GM21786 (cell line): ENCODE data around the gene COL4A3.

ENCODE experiments used
- ATAC-seq: cut with Tn5 transposase; IDR thresholded peaks from one replicate; pipeline ENCODE4 v1.9.1; 2021; ENCODE audit not compliant: unreplicated experiment

The COL4A3 gene

DNA sequence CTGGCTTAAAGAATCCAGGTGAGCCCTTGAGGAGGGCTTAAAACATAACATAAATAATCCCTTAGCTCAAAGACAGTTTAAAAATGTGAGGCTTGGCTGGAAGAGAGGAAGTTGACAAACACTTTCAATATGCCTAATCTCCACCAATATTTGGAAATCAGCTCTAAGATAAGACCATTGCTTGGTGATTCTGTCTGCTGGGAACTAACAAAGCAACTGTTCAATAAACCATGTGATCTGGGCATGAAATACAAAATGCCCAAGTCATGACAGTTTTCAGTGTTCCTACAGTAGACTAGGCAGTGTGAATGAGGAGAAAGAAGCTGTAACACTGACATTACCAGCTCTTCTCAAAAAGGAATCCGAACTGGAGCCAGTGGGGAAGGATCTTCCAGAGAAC lies 171.3 kb downstream of the COL4A3 start:
- ATAC-seq: no peak

DNA sequence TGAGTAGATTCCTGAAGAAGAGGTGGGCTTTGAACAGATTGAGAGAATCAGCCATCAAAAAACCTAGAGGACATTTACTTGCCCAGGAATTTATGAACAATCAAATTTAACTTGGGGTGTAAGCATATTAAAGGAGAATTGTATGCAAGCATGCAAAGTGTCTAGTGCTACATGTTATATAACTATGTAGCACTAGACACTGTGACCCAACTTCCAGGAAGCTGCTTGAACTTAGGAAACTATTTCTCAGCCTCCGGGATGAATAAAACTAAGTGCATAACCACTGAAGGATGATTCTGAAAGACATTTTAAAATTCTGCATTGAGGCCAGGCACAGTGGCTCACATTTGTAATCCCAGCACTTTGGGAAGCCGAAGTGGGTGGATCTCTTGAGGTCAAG lies 173.0 kb downstream of the COL4A3 start:
- no peak for ATAC-seq

DNA sequence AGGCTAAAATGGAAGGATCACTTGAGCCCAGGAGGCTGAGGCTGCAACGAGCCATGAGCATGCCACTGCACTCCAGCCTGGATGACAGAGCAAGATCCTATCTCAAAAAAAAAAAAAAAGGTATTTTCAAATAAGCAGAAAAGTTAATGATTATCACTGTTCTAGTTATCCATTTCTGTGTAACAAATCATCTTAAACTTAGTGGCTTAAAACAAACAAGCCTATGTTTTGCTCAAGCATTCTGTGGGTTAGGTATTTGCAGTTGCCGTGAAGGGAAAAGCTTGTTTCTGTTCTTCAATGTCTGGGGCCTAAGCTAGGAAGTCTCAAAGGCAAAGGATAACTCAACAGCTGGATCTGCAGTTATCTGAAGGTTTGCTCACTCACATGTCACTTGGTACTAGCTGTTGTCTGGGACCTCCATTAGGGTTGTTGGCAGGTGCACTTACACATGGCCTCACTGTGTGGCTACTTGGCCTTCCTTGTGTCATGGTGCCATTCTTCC lies 174.7 kb downstream of the COL4A3 start:
- no peak for ATAC-seq

DNA sequence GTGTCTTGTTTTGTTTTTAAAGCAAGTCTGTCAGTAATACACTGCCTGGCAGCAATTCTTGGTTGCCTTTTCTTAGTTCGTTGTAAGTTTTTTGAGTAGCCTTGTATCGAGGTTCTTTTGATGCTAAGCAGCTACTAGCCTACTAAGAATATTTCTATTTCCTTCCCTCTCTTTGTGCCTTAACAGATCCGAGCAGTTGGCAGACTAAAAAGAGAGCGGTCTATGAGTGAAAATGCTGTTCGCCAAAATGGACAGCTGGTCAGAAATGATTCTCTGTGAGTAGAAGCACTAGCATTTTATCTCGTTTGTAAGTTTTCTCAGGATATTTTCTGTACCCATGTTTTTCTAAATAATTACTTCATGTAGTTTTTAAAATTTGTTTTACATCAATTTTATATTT lies 175.7 kb downstream of the COL4A3 start:
- ATAC-seq: no peak

DNA sequence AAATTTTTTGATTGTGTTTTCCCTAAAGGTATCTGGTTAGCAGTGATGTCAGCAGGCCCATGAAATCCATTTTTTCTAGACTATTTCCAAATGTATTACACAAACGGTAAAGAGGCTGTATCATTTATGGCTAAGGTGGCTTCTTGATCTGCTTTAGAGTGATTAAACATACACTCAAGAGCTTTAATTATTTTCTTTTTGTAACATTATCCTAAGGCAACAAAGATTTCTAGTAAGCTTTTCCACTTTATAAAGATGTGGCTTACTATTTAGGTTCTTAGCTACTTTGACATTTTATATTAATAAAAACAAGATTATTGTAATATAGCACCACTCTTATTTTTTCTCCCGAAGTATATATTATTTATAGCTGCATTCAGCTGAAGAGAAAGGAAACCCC lies 177.1 kb downstream of the COL4A3 start:
- ATAC-seq: no peak

DNA sequence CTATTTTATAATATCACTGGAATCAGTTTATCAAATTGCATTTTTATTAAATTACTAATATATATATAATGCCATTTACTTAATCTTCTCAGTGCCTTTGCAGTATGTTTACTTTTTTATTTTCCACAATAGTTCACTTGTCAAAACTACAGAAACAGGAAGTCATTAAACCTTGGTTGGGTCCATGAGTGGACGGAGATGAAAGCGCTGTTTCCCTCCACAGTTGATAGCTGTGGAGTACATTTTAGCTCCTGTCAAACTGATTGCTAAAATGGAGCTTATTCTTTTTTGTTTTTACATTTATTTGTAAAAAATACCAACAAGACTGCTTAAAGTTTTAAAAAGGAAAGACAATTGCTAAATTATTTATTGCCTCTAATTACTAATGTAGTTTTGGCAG lies 179.8 kb downstream of the COL4A3 start:
- no peak for ATAC-seq

DNA sequence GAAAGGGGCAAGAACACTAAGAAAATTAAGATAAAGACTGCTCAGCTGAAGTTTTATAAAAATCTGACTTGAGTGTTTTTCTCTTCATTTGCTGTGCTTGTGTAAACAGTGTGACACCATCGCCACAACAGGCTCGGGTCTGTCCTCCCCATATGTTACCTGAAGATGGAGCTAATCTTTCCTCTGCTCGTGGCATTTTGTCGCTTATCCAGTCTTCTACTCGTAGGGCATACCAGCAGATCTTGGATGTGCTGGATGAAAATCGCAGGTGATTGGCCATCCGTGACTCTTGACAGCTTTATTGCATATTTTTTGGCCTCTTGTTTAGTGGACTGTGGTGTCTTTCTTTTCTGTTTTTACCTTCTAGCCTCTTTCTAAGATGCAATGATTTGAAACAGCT lies 182.7 kb downstream of the COL4A3 start:
- no peak for ATAC-seq

DNA sequence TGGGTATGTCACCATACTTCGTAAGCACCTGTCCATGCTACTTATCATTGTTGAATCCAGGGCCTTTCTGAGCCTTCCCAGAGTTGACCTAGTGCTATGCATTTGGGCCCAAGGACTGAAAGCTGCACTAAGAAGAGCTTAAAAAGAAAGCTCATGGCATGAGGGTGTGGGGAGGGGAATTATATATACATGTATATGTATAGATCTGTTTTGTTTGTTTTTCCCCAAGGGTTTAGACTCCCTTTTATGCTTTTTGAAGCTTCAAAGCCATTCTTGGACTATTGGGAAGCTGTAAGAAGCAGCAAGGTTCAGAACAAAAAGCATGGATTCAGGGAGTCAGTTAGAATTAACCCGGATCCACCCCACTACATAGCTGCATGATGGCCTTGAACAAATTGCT lies 183.9 kb downstream of the COL4A3 start:
- ATAC-seq: no peak

DNA sequence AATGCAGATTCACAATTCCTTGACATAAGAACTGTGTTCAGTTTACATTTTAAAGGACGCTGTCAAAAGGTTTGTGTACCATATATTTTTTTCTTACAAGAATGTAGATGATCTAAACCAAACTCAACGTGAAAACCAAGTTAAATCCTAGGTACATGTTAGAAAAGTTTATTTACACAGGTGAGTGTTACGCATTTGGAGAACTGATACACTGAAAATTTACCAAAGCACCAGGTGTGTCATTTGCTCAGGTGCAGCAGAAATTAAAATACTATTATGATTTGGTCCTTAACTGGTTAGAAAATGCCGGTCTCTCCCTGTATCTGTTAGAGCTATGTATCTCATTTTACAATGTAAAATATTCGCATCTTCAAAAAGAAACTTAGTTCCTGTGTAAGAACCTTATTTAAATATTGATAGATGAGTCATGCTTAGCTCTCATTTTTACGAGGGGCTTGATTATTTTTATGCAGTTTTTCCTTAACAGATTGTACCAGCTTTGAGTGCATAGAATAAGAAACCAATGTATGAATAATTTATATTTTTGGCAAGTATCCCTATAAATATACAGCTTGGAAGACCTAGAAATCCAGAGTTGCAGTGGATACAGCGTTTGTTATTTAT lies 185.7 kb downstream of the COL4A3 start:
- ATAC-seq: no peak

DNA sequence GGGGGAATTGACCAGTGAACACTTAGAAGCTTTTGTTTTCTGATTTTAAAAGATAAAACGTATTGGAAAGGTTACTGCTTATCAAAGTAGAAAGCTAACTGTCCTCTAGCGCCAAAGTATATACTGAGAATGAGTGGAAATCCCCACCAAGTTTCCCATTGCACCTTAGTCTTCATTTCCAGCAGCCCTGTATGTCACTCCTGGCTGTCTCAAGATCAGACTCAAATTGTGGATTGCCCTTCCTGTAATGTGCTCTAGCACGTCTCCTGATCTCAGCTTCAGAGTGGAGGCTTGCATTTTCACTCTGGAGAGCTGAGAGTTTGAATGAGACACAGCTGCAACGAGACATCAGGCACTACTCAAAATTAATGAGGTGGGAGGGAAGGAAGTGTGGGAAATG lies 187.2 kb downstream of the COL4A3 start:
- ATAC-seq: peak; percentile 66

DNA sequence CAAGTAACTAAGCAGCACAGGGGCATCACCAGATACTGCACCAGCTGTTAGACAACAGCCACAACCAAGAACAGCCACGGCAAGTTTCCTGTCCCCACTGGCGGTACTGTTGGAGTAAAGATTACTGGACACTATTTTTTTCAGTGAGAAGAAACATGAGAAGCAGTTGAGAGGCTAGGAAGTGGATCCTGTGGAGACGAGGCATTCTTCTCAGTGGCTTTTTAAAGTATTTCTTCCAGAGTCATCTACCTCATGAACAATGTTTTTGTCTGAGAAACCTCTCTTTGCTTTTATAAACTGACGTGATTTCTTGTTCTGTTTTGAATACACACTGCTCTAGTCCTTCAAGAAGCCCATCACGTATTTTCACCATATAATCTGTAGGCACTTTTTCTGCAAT lies 195.9 kb downstream of the COL4A3 start:
- ATAC-seq: no peak

DNA sequence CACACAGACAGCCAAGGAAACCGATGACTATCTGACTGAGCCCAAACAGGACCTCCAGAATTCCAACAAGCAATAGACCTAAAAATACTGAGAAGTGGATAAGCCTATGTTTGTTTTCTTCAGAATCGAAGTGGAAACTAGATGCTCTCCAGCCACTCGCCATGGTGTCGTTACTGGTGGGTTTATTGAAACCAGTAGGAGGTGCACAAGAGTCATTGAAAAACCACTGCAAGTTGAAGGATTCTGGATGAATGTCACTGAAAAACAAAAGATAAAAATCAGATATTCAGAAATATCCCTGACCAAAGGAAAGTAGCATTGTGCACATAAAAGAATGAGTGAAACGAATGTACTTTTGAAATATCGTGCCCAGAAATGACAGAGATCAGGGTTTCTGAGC lies 199.3 kb downstream of the COL4A3 start:
- no peak for ATAC-seq
